ENCODE measurements around the gene BRD2.
A peak's percentile ranks its signal among the peaks of the same experiment; 100 is the strongest.

BRD2 gene

DNA sequence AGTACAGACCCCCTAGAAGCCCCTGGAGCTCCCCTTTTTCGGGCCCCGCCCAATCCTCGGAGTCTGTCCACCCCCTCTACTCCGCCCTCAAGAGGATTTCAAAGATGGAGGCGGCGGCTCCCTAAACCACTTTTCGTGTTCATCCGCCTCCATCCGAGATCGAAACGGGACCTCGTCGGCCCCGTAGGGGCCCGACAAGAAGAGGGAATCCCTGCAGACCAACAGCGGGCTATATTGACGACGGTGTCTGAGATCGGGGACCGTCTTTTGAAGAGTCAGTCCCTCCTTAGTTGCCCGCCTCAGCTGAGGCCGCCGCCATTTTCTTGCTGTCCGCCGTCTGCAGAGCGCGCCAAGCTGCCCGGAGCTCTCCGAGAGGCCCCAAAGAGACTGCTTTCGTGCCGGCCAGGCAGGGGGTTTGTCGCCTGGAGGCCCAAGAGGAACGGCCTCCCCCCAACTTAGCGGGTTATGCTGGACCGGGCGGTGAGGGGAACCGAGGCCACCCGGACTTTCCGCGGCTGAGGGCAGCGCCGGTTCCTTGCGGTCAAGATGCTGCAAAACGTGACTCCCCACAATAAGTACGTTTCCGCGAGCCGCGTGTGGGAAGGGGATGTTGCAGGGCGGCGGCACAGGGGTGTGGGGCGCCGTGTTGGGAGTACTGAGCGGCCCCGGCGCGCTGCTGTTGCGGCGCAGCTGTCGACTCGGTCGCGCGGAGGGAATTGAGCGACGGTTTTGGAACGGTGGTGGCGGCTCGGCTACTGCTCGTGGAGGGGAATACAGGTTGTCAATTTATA lies 4.2 kb downstream of the BRD2 start:
- H3K4me3 ChIP-seq (replicated peaks; ENCODE audit: low read depth, low read length): peak overlapping the region; percentile 100
- TF ChIP-seq, protein P1, sequence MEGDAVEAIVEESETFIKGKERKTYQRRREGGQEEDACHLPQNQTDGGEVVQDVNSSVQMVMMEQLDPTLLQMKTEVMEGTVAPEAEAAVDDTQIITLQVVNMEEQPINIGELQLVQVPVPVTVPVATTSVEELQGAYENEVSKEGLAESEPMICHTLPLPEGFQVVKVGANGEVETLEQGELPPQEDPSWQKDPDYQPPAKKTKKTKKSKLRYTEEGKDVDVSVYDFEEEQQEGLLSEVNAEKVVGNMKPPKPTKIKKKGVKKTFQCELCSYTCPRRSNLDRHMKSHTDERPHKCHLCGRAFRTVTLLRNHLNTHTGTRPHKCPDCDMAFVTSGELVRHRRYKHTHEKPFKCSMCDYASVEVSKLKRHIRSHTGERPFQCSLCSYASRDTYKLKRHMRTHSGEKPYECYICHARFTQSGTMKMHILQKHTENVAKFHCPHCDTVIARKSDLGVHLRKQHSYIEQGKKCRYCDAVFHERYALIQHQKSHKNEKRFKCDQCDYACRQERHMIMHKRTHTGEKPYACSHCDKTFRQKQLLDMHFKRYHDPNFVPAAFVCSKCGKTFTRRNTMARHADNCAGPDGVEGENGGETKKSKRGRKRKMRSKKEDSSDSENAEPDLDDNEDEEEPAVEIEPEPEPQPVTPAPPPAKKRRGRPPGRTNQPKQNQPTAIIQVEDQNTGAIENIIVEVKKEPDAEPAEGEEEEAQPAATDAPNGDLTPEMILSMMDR (IDR thresholded peaks at IDR 0.05; ENCODE audit: low read length, missing control alignments): no peak
- no peak for DNase-seq (ENCODE audit: low read depth)

DNA sequence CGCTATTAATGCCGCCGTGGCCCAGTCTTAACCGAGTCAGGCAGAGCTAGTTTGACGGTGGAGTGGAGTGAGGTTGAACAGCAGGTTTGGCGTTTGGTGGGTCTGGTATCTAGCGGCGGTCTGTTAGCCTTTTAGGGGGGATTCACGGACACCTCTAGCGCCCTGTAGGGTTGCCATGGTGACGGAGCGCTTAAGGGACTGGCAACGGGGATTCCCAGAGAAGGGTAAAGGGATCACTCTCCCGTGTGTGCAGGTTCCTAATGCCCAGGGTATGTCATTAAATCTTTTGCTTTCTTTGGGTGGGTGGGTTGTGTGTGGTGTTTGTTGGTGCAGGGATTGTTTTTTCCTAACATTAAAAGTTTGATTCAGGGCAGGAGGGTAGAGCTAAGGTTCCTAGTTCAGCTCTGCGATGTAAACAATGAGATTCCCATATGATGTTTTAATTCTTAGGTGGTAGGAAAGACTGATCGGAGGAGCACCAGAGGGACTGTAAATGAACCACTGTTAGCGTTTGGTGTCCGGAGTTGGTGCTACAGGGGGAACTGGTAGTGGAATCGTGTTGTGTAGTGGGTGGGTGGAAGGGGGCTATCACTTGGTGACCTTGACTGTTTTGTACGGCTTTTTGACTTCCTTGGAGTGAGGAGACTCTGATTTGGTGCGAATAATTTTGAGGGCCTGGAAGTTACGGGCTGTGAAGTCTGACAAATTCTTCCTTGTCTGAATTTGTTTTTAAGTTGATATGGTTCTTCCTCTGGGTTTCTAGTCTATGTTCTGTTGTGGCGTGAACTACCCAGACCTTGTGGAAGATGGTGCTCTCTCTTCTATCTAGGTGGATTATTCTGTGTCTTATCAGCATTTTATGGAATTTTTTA lies 5.0 kb downstream of the BRD2 start:
- peak overlapping the region; percentile 100 for H3K4me3 ChIP-seq (replicated peaks; ENCODE audit: low read depth, low read length)
- TF ChIP-seq, protein P1 (IDR thresholded peaks at IDR 0.05; ENCODE audit: low read length, missing control alignments): no peak
- DNase-seq (ENCODE audit: low read depth): peak; percentile 42

DNA sequence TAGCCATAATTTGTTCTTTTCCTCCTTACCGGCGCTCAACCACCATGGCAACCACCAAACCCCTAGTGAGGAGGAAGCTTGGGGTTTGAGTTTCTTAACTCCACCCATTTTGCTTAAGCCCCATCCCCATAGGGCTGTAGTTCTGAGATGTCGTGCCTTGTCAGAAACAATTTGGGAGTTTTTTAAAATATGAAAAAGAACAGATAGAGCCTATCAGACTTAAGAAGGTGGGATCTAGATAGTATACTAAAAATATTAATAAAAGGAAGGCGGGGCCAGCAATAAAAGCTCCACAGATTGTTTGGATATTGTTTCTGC lies 5.6 kb downstream of the BRD2 start:
- H3K4me3 ChIP-seq (replicated peaks; ENCODE audit: low read depth, low read length): peak overlapping the region; percentile 100
- TF ChIP-seq, protein P1 (IDR thresholded peaks at IDR 0.05; ENCODE audit: low read length, missing control alignments): no peak
- peak; percentile 70 for DNase-seq (ENCODE audit: low read depth)

DNA sequence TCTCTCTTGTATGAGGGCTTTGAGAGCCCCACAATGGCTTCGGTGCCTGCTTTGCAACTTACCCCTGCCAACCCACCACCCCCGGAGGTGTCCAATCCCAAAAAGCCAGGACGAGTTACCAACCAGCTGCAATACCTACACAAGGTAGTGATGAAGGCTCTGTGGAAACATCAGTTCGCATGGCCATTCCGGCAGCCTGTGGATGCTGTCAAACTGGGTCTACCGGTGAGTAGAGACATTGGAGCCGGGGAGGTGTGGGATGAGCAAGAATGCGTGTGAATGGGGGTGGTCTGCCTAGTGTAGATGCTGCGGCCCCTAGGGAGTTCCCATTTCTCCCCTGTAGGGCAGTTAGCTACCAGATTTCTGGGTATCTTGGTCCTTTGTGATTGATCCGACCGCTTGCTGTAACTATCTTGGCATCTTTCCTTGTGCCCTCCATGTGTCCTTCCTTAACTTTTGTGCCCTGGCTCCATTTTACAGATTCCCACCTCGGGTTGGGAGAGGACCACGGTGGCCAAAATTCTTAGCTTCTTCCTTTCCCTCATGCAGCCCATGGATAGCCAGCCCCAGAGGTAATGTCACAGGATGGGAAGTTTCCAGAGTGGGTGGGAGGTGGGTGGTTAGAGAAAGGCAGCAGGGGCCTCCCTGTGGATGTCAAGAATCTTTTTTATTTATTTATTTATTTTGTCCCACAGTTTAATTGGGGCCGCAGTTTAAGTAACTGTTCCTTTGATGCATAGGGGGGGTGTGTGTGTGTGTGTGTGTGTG lies 6.3 kb downstream of the BRD2 start:
- TF ChIP-seq, protein P1 (IDR thresholded peaks at IDR 0.05; ENCODE audit: low read length, missing control alignments): no peak
- DNase-seq (ENCODE audit: low read depth): no peak
- peak overlapping the region; percentile 100 for H3K4me3 ChIP-seq (replicated peaks; ENCODE audit: low read depth, low read length)

DNA sequence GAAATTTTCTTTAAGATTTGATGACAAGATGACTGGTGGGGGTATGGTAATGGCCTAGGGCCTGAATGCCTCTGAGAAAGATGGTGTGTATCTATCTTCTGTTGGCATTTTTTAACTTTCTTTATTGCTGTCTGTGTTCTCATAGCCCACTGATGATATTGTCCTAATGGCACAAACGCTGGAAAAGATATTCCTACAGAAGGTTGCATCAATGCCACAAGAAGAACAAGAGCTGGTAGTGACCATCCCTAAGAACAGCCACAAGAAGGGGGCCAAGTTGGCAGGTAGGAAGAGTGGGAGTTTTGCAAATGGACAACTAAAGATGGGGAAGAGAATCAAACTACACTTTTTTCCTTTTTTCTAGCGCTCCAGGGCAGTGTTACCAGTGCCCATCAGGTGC lies 7.5 kb downstream of the BRD2 start:
- TF ChIP-seq, protein P1 (IDR thresholded peaks at IDR 0.05; ENCODE audit: low read length, missing control alignments): no peak
- H3K4me3 ChIP-seq (replicated peaks; ENCODE audit: low read depth, low read length): peak overlapping the region; percentile 100
- no peak for DNase-seq (ENCODE audit: low read depth)

DNA sequence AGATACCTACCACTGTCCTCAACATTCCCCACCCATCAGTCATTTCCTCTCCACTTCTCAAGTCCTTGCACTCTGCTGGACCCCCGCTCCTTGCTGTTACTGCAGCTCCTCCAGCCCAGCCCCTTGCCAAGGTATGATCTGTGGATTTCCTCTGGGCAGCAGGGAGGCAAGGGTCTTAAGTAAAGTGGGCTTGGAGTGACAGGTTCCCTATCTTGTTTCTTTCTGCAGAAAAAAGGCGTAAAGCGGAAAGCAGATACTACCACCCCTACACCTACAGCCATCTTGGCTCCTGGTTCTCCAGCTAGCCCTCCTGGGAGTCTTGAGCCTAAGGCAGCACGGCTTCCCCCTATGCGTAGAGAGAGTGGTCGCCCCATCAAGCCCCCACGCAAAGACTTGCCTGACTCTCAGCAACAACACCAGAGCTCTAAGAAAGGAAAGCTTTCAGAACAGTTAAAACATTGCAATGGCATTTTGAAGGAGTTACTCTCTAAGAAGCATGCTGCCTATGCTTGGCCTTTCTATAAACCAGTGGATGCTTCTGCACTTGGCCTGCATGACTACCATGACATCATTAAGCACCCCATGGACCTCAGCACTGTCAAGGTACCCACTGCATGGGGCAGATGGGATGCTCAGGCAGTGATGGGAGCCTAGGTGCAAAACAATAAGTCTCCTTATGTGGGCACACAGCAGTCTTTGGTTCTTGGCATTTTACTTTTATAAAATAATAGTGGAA lies 8.1 kb downstream of the BRD2 start:
- TF ChIP-seq, protein P1 (IDR thresholded peaks at IDR 0.05; ENCODE audit: low read length, missing control alignments): no peak
- DNase-seq (ENCODE audit: low read depth): no peak
- peak overlapping the region; percentile 100 for H3K4me3 ChIP-seq (replicated peaks; ENCODE audit: low read depth, low read length)

Measured in fibroblast of pulmonary artery (primary cell).